HPDE6-E6E7 (cell line): Measurements from ENCODE around the gene ANKRD55.
A peak's percentile ranks its signal among the peaks of the same experiment; 100 is the strongest.
"Not testable (repeated sequence)": the region's sequence is repeated elsewhere in the genome, so short reads cannot be mapped to it uniquely, and the experiment has no call there.

Experiments used
- DNase-seq: peaks from one replicate; pipeline ENCODE4 v3.0.0; 2011; ENCODE audit warnings: missing footprints; ENCODE audit errors: extremely low spot score

The ANKRD55 gene

DNA sequence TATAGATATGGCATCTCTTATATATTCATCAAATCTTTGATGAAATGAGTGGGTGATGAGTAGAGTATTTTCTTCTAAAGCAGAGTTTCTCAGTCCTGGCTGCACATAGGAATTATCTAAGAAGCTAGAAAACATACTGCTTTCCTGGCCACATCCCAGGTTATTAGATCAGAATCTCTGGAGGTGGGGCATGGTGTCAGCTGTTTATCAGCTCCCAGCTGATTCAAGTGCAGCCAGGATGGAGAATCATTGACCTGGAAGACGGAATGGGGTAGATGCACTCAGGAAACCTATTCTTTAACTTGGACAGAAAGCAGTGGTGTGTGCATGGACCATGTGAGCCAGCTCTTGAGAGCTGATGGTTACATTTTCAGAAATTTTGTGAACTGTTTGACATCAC, 130.2 kb downstream of the ANKRD55 start:
- DNase-seq = no peak

DNA sequence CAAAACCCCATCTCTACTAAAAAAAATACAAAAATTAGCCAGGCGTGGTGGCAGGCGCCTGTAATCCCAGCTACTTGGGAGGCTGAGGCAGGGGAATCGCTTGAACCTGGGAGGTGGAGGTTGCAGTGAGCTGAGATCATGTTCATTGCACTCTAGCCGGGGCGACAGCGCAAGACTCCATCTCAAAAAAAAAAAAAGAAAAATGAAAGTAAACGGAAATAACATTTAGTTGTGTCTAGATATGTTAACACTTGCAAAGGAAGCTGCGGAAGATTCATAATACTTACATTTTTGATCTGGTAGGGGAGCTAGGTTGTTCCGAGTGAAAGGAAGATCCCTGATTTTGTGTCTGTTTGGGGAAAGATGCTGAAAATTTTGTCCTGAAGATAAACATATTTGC, 130.9 kb downstream of the ANKRD55 start:
- DNase-seq = not testable (repeated sequence)

DNA sequence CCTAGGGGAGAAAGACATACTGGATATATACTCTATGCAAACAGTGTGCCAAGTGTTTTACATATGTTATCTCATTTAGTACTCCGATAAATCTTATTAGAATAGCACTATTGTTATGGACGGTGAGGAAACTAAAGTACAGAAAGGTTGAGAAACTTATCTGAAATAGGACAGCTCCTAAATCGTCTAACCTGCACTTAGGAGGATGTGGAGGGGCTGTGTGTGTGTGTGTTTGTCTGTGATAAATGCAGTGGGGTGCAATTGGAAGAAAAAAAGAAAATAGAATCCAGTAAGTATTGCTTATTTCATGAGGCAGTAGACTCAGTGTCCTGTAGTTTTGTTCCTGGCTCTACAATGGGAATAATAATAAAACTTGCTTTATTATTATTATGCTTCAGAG, 131.9 kb downstream of the ANKRD55 start:
- DNase-seq = no peak

DNA sequence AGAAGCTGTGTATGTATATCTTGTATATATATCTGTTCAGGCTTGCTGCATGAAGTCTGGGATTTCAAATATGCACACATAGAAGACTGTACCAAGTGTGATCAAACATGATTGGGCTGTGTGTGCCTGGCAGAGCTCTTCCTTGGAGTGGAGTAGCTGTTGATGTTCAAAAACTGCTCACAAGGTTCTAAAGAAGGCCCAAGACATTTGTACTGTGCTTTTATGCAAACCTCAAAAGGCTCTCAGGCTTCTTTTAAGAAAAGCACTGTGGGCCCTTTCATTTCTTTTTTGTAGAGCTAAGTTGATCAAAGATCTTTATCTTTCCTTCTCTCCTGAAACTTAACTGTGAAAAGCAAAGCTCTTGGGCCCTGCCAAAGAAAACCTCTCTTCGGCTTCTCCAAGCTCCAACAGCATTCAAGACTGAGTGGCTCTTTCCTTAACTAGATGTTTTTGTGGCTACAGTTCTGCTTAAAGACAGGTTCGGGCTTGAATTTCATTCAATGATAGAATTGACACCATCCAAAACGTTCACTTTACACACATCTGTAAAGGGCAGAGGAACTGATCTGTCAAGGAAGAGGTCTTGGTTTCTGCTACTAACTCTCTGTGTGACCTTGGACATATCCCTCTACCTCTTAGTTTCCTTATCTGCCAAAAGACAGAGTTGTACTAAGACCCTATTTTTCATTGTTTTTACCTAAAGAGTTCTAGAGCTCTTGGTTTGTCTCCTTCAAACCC, 132.5 kb downstream of the ANKRD55 start:
- no peak for DNase-seq

DNA sequence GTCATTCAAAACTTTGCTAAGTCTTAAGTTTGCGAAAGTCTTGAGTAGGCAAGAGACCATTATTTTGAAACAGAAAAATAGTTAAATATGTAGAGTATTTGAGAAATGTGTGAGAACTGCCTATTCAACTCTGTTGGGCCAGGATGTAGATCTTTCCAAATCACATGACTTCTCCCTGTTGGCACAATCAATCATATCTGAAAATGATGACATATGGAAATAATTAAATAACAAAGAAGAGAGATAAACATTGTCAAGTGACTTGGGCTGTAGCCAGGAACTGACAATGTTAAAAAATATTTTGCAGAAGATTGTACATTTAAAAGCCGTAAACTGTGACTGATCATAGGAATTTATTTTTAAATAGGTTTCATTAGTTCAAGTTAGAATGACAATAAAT, 133.8 kb downstream of the ANKRD55 start:
- DNase-seq = no peak

DNA sequence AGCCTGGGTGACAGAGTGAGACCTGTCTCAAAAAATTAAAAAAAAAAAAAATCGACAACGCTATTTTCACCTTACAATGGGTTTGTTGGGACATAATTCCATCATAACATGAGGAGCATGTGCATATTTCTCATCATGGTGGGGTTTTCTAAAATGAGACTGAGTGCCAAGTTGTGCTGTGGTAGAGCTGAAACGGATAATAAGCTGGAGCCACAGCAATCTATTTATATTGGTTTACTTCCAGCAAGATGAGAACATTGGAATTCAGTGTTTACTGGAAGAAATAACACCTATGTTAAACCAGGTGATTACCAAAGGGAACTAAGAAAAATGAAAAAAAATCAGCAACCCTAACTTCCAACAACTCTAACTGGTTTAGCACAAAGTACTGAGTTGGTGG, 136.1 kb downstream of the ANKRD55 start:
- DNase-seq = no peak

DNA sequence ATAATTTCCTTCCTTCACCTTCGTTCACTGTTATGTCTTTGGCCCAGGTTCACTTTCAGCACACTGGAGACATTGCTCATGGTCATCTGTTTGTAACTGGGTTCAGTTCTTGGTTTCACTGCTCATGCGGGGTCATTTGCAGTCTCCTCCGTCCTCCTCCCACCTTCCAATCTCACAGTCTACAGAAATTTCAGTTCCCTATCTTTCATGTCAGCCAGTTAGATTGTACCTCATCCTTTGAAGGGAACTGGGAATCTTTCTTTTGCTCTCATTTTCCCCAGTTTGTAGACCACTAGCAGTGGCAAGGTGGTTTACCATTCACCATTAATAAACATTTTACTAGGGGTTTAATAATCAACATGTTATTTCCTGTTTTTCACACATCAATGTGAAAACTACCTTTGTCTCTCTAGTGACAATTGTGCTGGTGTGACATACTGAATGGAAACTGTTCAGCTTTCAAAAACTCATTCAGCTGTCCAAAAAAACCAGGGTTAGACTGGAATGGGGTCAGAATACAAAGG, 137.5 kb downstream of the ANKRD55 start:
- DNase-seq = no peak

DNA sequence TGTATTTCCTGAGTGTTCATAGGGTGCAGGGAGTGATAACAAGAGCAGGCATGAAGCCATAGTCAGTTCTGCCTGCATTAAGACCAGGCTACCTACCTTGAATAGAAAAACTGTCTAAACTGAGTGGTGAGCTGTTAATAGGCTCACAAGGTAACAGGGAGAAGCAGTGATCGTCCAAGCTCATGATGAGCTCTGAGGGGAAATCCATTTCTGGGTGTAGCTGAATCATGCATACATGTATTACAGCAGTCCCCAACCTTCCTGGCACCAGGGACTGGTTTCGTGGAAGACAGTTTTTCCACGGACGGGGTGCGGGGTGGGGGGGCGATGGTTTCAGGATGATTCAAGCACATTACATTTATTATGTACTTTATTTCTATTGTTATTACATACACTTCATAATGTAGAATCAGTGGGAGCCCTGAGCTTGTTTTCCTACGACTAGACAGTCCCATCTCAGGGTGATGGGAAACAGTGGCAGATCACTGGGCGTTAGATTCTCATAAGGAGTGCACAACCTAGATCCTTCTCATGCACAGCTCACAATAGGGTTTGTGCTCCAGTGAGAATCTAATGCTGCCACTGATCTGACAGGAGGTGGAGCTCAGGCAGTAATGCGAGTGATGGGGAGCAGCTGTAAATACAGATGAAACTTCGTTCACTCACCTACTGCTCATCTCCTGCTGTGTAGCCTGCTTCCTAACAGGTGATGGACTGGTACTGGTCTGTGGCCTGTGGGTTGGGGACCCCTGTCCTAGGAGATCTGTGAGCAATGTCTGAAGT, 138.4 kb downstream of the ANKRD55 start:
- DNase-seq = no peak

DNA sequence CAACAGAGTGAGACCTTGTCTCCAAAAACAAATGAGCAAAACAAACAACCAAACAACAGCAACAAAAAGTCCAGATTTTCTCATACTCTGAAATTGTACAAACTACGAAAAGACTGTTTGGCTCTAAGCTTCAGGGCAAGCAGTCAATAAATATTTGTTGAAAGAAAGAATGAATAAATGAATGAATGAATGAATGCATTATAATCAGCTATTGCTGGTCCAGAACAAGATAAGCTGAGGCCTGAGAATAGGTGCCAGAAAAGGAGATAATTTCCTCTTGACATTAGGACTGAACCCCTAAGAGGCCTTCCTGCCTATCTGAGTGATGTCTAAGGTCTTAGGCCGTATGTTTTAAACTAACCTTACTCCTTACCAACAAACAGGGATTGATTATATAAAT, 139.2 kb downstream of the ANKRD55 start:
- no peak for DNase-seq

DNA sequence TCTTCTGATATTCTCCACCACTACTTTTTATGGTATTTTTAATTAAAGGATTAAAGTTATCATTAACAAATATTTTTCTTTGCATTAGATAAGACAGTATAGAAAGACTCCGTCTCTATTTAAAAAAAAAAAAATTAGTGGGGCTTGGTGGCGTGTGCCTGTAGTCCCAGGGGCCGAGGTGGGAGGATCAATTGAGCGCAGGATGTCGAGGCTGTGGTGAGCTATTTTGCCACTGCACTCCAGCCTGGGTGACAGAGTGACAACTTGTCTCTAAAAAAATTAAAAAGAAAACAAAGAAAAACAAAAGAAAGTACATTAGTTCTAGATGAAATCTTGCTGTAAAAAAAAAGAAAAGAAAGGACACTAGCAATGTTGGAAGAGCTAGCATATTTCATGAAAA, 141.0 kb downstream of the ANKRD55 start:
- no peak for DNase-seq

DNA sequence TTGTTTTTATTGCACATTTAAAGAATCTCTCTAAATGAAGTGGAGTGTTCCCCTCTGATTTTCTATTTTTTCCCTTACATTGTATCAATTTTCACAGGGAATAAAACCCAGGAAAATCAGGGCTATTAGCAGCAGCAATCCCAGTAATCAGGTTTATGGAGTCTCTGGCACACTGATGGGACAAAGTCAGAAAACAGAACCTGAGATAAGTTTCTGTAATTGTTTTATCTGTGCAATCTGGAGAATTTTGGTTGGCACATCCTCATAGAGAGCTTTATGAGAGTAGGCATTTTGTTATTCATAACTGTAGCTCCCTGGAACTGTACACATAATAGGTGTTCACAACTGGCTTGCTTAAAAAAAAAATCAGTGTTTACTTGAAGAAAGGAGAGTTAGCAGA, 141.5 kb downstream of the ANKRD55 start:
- no peak for DNase-seq

DNA sequence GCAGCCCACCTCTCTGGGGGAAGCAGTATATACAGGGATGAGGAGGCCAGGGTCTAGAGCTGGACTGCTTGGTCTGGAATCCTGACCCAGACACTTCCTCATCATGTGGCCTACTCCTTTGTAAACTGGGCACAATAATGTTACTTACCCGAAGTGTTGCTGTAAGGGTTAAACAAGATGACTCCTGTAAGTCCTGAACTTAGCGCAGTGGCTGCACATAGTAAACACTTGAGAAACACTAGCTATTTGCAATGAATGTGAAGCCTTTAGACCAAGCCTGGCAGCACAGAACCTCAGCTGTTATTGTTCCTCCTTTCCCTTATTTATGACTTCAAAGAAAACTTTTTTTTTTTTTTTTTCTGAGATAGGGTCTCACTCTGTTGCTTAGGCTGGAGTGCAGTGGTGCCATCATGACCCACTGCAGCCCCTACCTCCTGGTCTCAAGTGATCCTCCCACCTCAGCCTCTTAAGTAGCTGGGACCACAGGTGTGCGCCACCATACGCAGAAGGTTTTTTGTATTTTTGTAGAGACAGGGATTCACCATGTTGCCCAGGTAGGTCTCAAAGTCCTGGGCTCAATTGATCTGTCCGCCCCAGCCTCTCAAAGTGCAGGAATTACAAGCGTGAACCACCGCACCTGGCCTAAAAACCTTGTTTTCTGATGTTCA, 142.2 kb downstream of the ANKRD55 start:
- DNase-seq = no peak

DNA sequence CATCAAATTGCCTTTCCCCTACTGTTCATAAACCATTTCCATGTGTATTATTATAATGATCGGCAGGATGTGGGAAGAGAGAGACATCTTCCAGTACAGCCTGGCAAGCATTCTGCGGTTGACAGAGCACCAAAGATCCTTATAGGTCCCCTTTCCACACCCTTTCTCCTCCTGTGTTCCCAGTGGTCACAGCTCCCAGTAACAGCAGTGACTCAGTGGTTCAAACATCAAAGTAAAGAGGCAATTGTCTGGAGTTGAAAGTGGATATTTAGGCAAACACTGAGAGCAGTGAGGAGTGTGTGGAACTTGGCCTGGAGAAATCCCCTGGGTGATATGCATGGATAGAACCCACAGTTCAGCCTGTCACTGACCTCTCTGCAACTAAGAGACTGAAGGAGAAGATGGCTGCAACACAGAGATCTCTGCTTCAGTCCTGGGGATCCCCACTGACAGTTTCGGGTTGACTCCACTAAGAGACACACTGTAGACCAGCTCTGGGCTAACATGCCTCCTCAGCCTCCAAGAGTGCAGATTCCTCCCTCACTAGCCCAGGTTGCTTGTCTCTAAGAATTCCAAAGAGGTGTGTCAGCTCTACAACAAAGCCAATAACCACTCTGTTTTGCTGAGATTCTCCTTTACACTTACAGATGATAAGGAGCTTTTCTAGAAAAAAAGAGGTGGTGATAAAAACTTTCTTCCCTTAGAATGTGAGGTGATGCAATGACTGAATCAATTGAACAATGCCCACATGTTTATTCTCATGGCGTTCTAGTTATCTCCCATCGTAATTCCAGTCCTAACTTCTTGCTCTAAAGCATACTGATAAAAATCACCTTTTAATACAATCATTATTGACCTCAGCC, 143.9 kb downstream of the ANKRD55 start:
- peak; percentile 12 for DNase-seq

DNA sequence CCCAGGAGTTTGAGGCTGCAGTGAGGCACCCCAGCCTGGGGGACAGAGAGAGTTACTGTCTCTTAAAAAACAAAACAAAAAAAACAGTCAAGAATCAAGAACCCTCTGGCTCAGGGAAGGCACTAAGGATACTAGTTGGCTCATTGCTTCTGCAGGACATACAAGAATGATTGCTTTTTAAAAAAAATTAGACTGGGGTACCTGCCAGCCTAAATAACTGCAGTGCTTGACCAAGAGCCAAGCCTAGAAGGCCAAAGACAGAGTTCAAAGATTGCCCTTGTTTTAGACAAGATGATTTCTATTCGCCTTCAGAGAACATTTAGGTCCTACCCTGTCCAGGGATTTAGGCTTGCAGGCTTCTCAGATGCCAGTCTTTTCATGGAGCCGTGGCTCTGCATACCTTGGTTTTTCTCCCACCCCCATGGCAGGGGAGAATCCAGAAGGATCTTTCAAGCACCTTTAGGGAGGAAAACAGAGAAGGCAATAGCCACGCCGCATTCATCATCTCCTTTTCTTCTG, 144.6 kb downstream of the ANKRD55 start:
- no peak for DNase-seq

DNA sequence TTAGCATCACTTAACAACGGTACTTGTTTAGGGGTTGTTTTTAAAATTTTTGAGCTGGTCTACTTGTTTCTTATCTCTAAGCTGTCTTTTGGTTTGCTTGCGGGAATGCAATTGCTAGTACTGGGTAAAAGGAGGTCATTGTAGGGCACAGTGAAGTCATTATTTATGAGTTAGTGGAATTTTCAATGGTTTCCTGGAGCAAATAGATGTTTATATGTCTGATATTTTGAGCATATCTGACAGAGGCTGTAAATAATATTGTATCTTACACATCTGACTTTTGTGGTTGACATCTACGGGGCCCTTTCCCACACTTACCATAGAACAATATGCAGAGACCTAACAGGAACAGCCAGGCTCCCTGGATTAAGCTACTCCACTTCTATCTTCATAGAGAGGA, 147.9 kb downstream of the ANKRD55 start:
- DNase-seq = no peak

DNA sequence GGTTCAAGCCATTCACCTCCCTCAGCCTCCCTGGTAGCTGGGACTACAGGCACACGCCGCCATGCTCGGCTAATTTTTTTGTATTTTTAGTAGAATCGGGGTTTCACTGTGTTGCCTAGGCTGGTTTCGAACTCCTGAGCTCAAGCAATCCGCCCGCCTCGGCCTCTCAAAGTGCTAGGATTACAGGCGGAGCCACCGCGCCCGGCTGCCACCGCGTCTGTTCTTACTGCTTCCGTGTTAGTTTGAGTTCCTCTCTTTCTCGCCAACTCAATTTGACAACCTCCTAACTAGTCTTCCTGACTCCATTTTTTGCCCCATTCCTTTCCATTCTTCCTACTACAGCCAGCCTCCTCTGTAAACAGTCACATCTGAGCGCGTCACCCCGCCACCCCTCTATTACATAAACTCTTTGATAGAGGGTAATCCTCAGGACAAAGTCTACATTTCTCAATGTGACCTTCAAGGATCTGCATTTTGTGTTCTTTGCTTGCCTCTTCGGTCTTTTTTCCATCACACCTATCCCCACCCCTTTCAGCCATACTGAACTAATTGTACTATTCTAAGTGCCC, 149.8 kb downstream of the ANKRD55 start:
- no peak for DNase-seq

DNA sequence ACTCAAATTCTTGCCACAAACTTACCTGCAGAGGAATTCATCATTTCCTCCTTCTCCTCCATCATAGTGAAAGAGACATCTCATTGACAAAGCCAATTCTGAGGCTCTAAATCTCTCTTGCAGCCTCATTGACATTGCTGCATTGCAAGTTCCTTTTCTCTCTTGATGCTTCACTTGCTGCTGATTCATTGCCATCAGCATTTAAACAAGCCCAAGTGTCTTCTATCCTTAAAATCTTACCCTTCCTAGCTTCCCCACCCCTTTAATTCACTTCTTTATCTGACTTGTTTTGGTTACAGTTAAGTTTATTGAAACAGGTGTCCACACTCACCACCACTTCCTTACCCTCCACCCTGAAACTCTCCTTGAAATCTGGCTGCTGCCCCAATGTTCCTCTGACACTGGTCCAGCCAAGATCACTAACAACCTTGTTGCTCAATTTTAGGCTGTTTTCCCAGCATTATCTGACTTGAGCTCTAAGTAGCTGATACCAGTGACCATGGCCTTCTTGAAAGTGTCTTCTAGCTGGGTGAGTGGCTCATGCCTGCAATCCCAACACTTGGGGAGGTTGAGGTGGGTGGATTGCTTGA, 152.0 kb downstream of the ANKRD55 start:
- DNase-seq = not testable (repeated sequence)

DNA sequence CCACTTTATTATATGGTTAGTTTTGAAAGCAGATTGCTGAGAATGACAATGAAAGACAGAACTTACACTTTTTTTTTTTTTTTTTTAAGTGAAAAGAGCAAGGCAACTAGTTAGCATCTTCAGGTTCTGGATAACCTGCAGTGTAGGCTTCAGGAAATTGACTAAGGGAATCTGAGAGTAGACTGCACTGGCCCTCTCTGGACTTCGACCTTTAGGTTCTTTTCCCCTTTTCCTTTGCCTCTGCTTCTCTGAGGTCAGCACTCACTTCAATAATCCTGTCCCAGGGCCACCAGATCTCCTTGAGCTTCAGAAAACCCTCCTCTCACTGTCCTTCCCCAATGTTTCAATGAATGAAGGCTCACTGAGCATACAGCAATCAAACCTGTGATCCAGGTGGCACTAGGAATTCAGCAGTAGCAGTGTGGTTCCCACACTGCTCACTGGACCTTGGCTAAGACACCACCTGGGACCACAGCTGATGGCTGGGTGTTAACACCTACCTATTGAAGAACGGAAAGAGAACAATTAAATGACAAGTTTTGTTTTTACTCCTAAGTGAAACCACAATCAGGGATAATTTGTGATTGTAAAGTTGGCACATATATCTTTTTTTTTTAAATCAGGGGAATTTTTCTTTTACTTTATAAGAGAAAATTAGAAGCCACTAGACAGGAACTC, 152.6 kb downstream of the ANKRD55 start:
- DNase-seq = no peak

DNA sequence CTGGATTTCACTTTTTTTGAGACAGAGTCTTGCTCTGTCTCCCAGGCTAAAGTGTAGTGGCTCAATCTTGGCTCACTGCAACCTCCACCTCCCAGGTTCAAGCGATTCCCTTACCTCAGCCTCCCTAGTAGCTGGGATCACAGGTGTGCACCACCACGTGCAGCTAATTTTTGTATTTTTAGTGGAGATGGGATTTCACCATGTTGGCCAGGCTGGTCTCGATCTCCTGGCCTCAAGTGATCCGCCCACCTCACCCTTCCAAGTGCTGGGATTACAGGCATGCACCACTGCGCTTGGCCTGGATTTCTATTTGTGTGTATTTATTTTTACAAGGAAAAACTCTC, 154.0 kb downstream of the ANKRD55 start:
- DNase-seq = not testable (repeated sequence)
